ENCODE results near the gene NUDT16. TPM values are rescaled to one million over a fixed set of nuclear protein-coding genes. Genes with fewer than 3 reads are reported as not detected.

The NUDT16 gene
- total and polyA plus RNA-seq, 2 of the 8 experiments (the other 6 are each of a cell fraction or from before 2014, with no cell fraction given), result 8.5 to 19.1 TPM

DNA sequence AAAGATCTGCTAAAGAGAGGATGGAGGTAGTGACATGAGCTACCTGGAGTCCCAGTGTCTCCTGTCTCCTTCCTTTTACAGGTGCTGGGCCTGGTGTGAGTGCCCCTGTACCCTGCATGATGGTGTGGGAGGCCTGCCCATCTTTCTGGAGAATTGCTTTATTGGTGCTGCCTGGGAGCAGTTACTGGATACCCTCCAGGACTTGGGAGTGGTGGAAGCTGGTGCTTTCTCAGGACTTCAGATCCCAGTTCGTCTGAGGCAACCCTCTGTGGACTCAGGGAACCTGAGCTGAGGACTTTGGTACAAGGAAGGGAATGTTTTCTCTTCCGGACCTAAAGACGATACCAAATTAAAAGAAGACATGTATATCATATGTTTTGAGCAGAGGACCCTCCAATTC is 18.3 kb upstream of the NUDT16 start:
- no peak overlapping the region for H3K27ac ChIP-seq (ENCODE audit: low read depth, low read length)
- no peak for DNase-seq (ENCODE audit: low read depth in 1 of 2, low spot score in 2 of 2)
- no peak overlapping the region for H4K91ac ChIP-seq (replicated peaks; ENCODE audit: insufficient read length, low read length)
- H3K36me3 ChIP-seq (ENCODE audit: control insufficient read depth in 2 of 4, insufficient read depth in 4 of 4, low read length in 3 of 4), result no peaks in the 10 kb centered on the region; a peak in 1 of 8 replicates
- H3K14ac ChIP-seq (ENCODE audit: insufficient read length), result no peak overlapping the region
- WGBS, 2 experiments (ENCODE audit: extremely low coverage in 1 of 2, insufficient coverage in 1 of 2, insufficient read length in 1 of 2, insufficient replicate concordance in 2 of 2, low coverage in 1 of 2, low lambda C conversion rate in 2 of 2, missing lambda C conversion rate in 1 of 2), result 90% methylated on average over 1 of the region's 3 CpGs; no CpG with 5 or more reads in 1 of the 2 experiments
- H2BK5ac ChIP-seq (ENCODE audit: low read depth, low read length), result no peak overlapping the region
- peaks cover 6% of the 10 kb centered on the region; the same call in 1 of the 2 replicates for H3K23me2 ChIP-seq (ENCODE audit: low read depth, low read length)
- H2AFZ ChIP-seq (ENCODE audit: low read length), result no peak overlapping the region
- peaks cover 2% of the 10 kb centered on the region for H3K79me1 ChIP-seq (ENCODE audit: low read depth, low read length)
- no peak overlapping the region for H3K56ac ChIP-seq (replicated peaks; ENCODE audit: insufficient read length, low read depth, low read length)
- H2BK120ac ChIP-seq (replicated peaks; ENCODE audit: low read depth, low read length), result no peak overlapping the region
- no peak overlapping the region for H2BK20ac ChIP-seq (ENCODE audit: low read length)
- H2AK5ac ChIP-seq (ENCODE audit: low read depth, low read length), result no peak overlapping the region
- H2BK12ac ChIP-seq (ENCODE audit: low read depth, low read length), result no peak overlapping the region
- H3K23ac ChIP-seq (ENCODE audit: insufficient read length), result no peak overlapping the region
- no peak overlapping the region for H4K8ac ChIP-seq (ENCODE audit: extremely low read depth, insufficient read depth, low read length)
- H4K5ac ChIP-seq (ENCODE audit: insufficient read length, low read depth, low read length), result no peak overlapping the region
- no peak overlapping the region for H3K18ac ChIP-seq (ENCODE audit: extremely low read depth, low read length)
- H3K9me3 ChIP-seq (ENCODE audit: insufficient read depth in 2 of 2, low read depth in 1 of 2, low read length in 1 of 2), result peaks cover 0 to 9% of the 10 kb centered on the region in 2 experiments; a peak in 1 of 4 replicates
- POLR2A ChIA-PET (ENCODE audit: partially characterized antibody), result interaction anchor here (0.8 to 4.4 kb wide), 5 partner anchors 8 to 22 kb away, joined by 3 to 41 read pairs (median 7); partner anchors contain the start of gene NUDT16
- no peaks in the 10 kb centered on the region for H4K20me1 ChIP-seq (replicated peaks in 1 of 2; ENCODE audit: control insufficient read depth in 1 of 2, insufficient read depth in 2 of 2, low read length in 2 of 2)
- H2BK15ac ChIP-seq (ENCODE audit: low read length), result no peak overlapping the region
- CTCF ChIA-PET (ENCODE audit: partially characterized antibody), result interaction anchor here (0.7 to 1.2 kb wide), 2 partner anchors 39 to 80 kb away, joined by 3 to 4 read pairs; no protein-coding TSS in a partner anchor
- H3K4me1 ChIP-seq (replicated peaks in 1 of 4; ENCODE audit: control insufficient read depth in 3 of 4, insufficient read depth in 4 of 4, low read length in 3 of 4), result peaks cover 2 to 8% (median 5%) of the 10 kb centered on the region in 4 experiments; a peak in 4 of 7 replicates
- FAIRE-seq, result no peak
- H3K79me2 ChIP-seq (ENCODE audit: control insufficient read depth in 1 of 2, insufficient read depth in 2 of 2, low read length in 2 of 2), result peaks cover 4 to 25% of the 10 kb centered on the region in 2 experiments
- H3K9ac ChIP-seq (replicated peaks in 1 of 4; ENCODE audit: extremely low read depth in 1 of 4, low read depth in 3 of 4, low read length in 3 of 4), result no peak overlapping the region
- peak overlapping the region; percentile 26 to 71; a peak in 2 of 4 replicates for H3K4me2 ChIP-seq (ENCODE audit: insufficient read depth in 1 of 2, low read depth in 2 of 2, low read length in 2 of 2)
- no peak for TF ChIP-seq TAF7 (optimal IDR thresholded peaks at IDR 0.05; ENCODE audit: borderline replicate concordance, low read depth, low read length)
- H3K27me3 ChIP-seq (replicated peaks in 1 of 4; ENCODE audit: control insufficient read depth in 3 of 4, extremely low read depth in 1 of 4, insufficient read depth in 3 of 4, low read length in 3 of 4), result no peaks in the 10 kb centered on the region; a peak in 1 of 7 replicates
- H3K4ac ChIP-seq (replicated peaks; ENCODE audit: insufficient read length, low read depth, low read length), result no peak overlapping the region
- peak overlapping the region in 1 of 4 experiments; percentile 70; a peak in 1 of 8 replicates for H3K4me3 ChIP-seq (ENCODE audit: extremely low read depth in 1 of 4, insufficient read depth in 2 of 4, low read depth in 3 of 4, low read length in 4 of 4)
